HepG2 (cell line): Measurements from ENCODE around the gene DCUN1D3. TPM values are rescaled to one million over a fixed set of nuclear protein-coding genes. Genes with fewer than 3 reads are reported as not detected.

ENCODE experiments used
- ATAC-seq: fragments of 200-7000 bp; cut with Tn5 transposase; 3 replicates; pipeline ENCODE4 v1.9.1; 2020; ENCODE audit warnings: mild to moderate bottlenecking, moderate library complexity
- BruUV-seq: library from RNA; stranded (reverse); fragments of 400-500 nt; replicated peaks from 2 replicates; lab custom pipeline; 2021; lab: Mats Ljungman, UMichigan
- CTCF ChIA-PET: fragments of 300-600 bp; formaldehyde crosslinking; extraction: SDS; loops from one replicate; lab custom pipeline; 2021; ENCODE audit warnings: low total read pairs, inconsistent platforms, low intra/inter-chr PET ratio; lab: Yijun Ruan, JAX
- POLR2A ChIA-PET: fragments of 350-600 bp; sonication (Branson Sonifier 250); formaldehyde crosslinking; loops from one replicate; lab custom pipeline; 2020; ENCODE audit warnings: antibody characterized with exemption, inconsistent platforms; lab: Yijun Ruan, JAX
- DNase-seq: peaks from one replicate; pipeline ENCODE4 v3.0.0-alpha.2; 2015; ENCODE audit warnings: low spot score
- FAIRE-seq: peaks from 3 replicates; lab custom pipeline; 2011; peaks lifted over from hg19 to GRCh38; lab: Jason Lieb, UNC
- H2AFZ ChIP-seq: one replicate; pipeline ENCODE4 v1.6.1; 2011; ENCODE audit warnings: low read length, inconsistent platforms
- H3K27ac ChIP-seq: fragments of 300-600 bp; 3 replicates; pipeline ENCODE4 v1.8.0; 2011; ENCODE audit warnings: mixed run types, mild to moderate bottlenecking, mixed read lengths, low read length, inconsistent platforms; ENCODE audit not compliant: insufficient read depth; ENCODE audit errors: extremely low read length
- H3K27me3 ChIP-seq, 2 experiments: fragments of 200-600 bp in 1 of 2; 2 replicates in 1 of 2; 3 replicates in 1 of 2; pipeline versions ENCODE4 v1.6.0 to v1.8.0; 2011; ENCODE audit warnings: low read length in 2 of 2, mild to moderate bottlenecking in 2 of 2, moderate library complexity in 2 of 2, inconsistent platforms in 1 of 2; ENCODE audit not compliant: insufficient read depth in 2 of 2, control insufficient read depth in 1 of 2
- H3K36me3 ChIP-seq, 2 experiments: fragments of 200-600 bp in 1 of 2; replicated peaks in 1 of 2; 2 replicates in 1 of 2; 3 replicates in 1 of 2; pipeline versions ENCODE4 v1.5.1 to v1.8.0; 2011; ENCODE audit warnings: low read length in 2 of 2, inconsistent platforms in 1 of 2; ENCODE audit not compliant: insufficient read depth in 2 of 2, control insufficient read depth in 1 of 2
- H3K4me1 ChIP-seq: 2 replicates; pipeline ENCODE4 v1.5.1; 2012; ENCODE audit warnings: low read length, inconsistent platforms; ENCODE audit not compliant: insufficient read depth
- H3K4me2 ChIP-seq: 2 replicates; pipeline ENCODE4 v1.6.0; 2011; ENCODE audit warnings: low read depth, low read length, inconsistent platforms
- H3K4me3 ChIP-seq, 3 experiments: fragments of 200-600 bp in 1 of 3; sonication (generic), shearing (Covaris generic) in 1 of 3; replicated peaks in 1 of 3; 2 replicates each; pipeline ENCODE4 v1.5.1; 2011 to 2016; ENCODE audit warnings: low read length in 3 of 3, inconsistent platforms in 2 of 3, low read depth in 2 of 3, mild to moderate bottlenecking in 2 of 3, control low read depth in 1 of 3, mixed read lengths in 1 of 3; ENCODE audit not compliant: insufficient read depth in 1 of 3
- H3K79me2 ChIP-seq: one replicate; pipeline ENCODE4 v1.6.1; 2011; ENCODE audit warnings: low read length, inconsistent platforms; ENCODE audit not compliant: insufficient read depth
- H3K9ac ChIP-seq: 2 replicates; pipeline ENCODE4 v1.6.0; 2011; ENCODE audit warnings: mild to moderate bottlenecking, low read depth, low read length, inconsistent platforms; ENCODE audit not compliant: insufficient read depth
- H3K9me3 ChIP-seq: 2 replicates; pipeline ENCODE4 v1.5.1; 2012; ENCODE audit warnings: mild to moderate bottlenecking, low read length
- H4K20me1 ChIP-seq: 2 replicates; pipeline ENCODE4 v1.6.0; 2011; ENCODE audit warnings: inconsistent platforms, mild to moderate bottlenecking, low read length, moderate library complexity; ENCODE audit not compliant: insufficient read depth
- CBX5 ChIP-seq: sonication (generic); formaldehyde crosslinking; IDR thresholded peaks from 2 replicates; pipeline ENCODE4 v1.4.0; 2020; ENCODE audit warnings: missing genetic modification reagents, borderline replicate concordance
- NFAT5 ChIP-seq: sonication (generic); formaldehyde crosslinking; IDR thresholded peaks from 2 replicates; pipeline ENCODE4 v1.4.0; 2020; ENCODE audit warnings: missing genetic modification reagents
- NKX3-1 ChIP-seq: sonication (generic); formaldehyde crosslinking; IDR thresholded peaks from 2 replicates; pipeline ENCODE4 v1.5.0; 2020; ENCODE audit warnings: missing genetic modification reagents
- PCBP2 ChIP-seq: fragments of 200-400 bp; formaldehyde crosslinking; optimal IDR thresholded peaks from 2 replicates; pipeline ENCODE3; 2018; ENCODE audit warnings: low read length, low read depth; ENCODE audit not compliant: poor library complexity, severe bottlenecking
- POGK ChIP-seq: sonication (generic); formaldehyde crosslinking; conservative IDR thresholded peaks from 2 replicates; pipeline ENCODE4 v1.8.0; 2022; ENCODE audit warnings: mild to moderate bottlenecking, moderate library complexity, missing genetic modification reagents
- RNF2 ChIP-seq: fragments of 450-650 bp; conservative IDR thresholded peaks from 2 replicates; pipeline ENCODE4 v1.6.1; 2016; ENCODE audit warnings: low read depth
- SMAD3 ChIP-seq: sonication (generic); formaldehyde crosslinking; IDR thresholded peaks from 2 replicates; pipeline ENCODE4 v1.4.0; 2020; ENCODE audit warnings: missing genetic modification reagents
- SRSF9 ChIP-seq: fragments of 200-400 bp; formaldehyde crosslinking; IDR thresholded peaks from 2 replicates; pipeline ENCODE4 v1.6.1; 2018; ENCODE audit warnings: borderline replicate concordance, mild to moderate bottlenecking, low read depth, low read length; ENCODE audit not compliant: insufficient read depth, poor library complexity, severe bottlenecking
- TGIF2 ChIP-seq: IDR thresholded peaks from 2 replicates; pipeline ENCODE4 v1.6.1; 2016; ENCODE audit warnings: control low read depth, missing compliant biosample characterization
- ZBTB33 ChIP-seq: sonication (generic); formaldehyde crosslinking; IDR thresholded peaks from 2 replicates; pipeline ENCODE4 v1.4.0; 2020; ENCODE audit warnings: missing genetic modification reagents
- ZNF17 ChIP-seq: sonication (generic); formaldehyde crosslinking; IDR thresholded peaks from 2 replicates; pipeline ENCODE4 v1.5.0; 2020; ENCODE audit warnings: mild to moderate bottlenecking, missing genetic modification reagents
- ZNF326 ChIP-seq: sonication (generic); formaldehyde crosslinking; IDR thresholded peaks from 2 replicates; pipeline ENCODE4 v1.4.0; 2020; ENCODE audit warnings: missing genetic modification reagents, borderline replicate concordance
- ZNF460 ChIP-seq: sonication (generic); formaldehyde crosslinking; IDR thresholded peaks from 2 replicates; pipeline ENCODE4 v1.5.1; 2020; ENCODE audit warnings: missing genetic modification reagents, mild to moderate bottlenecking, borderline replicate concordance
- ZNF784 ChIP-seq: sonication (generic); formaldehyde crosslinking; IDR thresholded peaks from 2 replicates; pipeline ENCODE4 v1.5.1; 2020; ENCODE audit warnings: missing genetic modification reagents, mild to moderate bottlenecking, borderline replicate concordance
- ZSCAN29 ChIP-seq: sonication (generic); formaldehyde crosslinking; conservative IDR thresholded peaks from 2 replicates; pipeline ENCODE4 v1.4.0; 2020; ENCODE audit warnings: mild to moderate bottlenecking, missing genetic modification reagents
- WGBS: methylation state at CpG from one replicate; pipeline ENCODE4 v1.1.6; 2017; ENCODE audit warnings: low lambda C conversion rate; 5-methylcytosine and 5-hydroxymethylcytosine counted together
- in situ Hi-C: cut with HindIII; loops from 2 replicates; pipeline ENCODE4 v1.10.0; 2017; ENCODE audit warnings: low pct_unique_long_range_greater_than_20kb; ENCODE audit not compliant: extremely low pct_ligation_motif_present
- intact Hi-C: fragments of 100-400 bp; cut with micrococcal nuclease; formaldehyde crosslinking; loops from one replicate; pipeline ENCODE4 v1.10.0; 2022; ENCODE audit not compliant: unreplicated experiment
- polyA plus RNA-seq, 8 experiments: library from polyadenylated mRNA; depleted of rRNA in 3 of 8; stranded (reverse) in 7 of 8; unstranded in 1 of 8; fragments of >200 nt; fragmentation: Illumina TruSeq in 4 of 8; extraction: Trizol in 4 of 8; gene quantifications; 2 replicates each; pipeline versions ENCODE4 v1.2.1 to v1.2.3, GENCODE V29; 2011 to 2016; ENCODE audit warnings: low read depth in 4 of 8, missing spikeins in 1 of 8, mixed read lengths in 1 of 8; ENCODE audit not compliant: insufficient read depth in 1 of 8
- total RNA-seq, 5 experiments: library from RNA; depleted of rRNA; stranded (reverse); fragments of >200 nt; fragmentation: Illumina TruSeq; extraction: Trizol; gene quantifications; 2 replicates each; pipeline ENCODE4 v1.2.3, GENCODE V29; 2016; ENCODE audit warnings: low read depth in 1 of 5

Gene DCUN1D3
- total and polyA plus RNA-seq, 2 of the 13 experiments (the other 11 are each of a cell fraction or from before 2014, with no cell fraction given), result 5.0 to 19.3 TPM

- WGBS, result 93% methylated on average over 10 of the region's 10 CpGs
- intact Hi-C loops (no loop called here), in situ Hi-C loops (no loop called here)
- DNase-seq (no peak), FAIRE-seq (no peak), ATAC-seq (no peak; the same call in 2 of the 3 replicates)
- Histone ChIP-seq H3K36me3 (peaks cover 16 to 36% of the 10 kb centered on the region in 2 experiments), H3K4me1 (peaks cover 18% of the 10 kb centered on the region), H3K79me2 (no peaks in the 10 kb centered on the region), H3K9ac (no peak overlapping the region), H4K20me1 (no peaks in the 10 kb centered on the region), H3K9me3 (no peaks in the 10 kb centered on the region), H3K4me3 (no peak overlapping the region), H3K27me3 (no peaks in the 10 kb centered on the region), H3K27ac (no peak overlapping the region), H2AFZ (no peak overlapping the region), H3K4me2 (no peak overlapping the region)
- ChIA-PET CTCF (no interaction called here), POLR2A (interaction anchor here (0.6 kb wide), 1 partner anchor 16 kb away, joined by 3 read pairs; the partner anchor contains the start of genes DCUN1D3 and LYRM1)
- BruUV-seq, result no TSS peak
- TF ChIP-seq PCBP2 (no peak), SRSF9 (no peak), ZNF784 (no peak), NFAT5 (no peak), ZNF17 (CRISPR knock-in tag) (no peak), ZNF326 (CRISPR knock-in tag) (no peak), RNF2 (no peak), NKX3-1 (CRISPR knock-in tag) (no peak), ZSCAN29 (CRISPR knock-in tag) (peak; percentile 55; the same call in 1 of the 2 replicates), POGK (CRISPR knock-in tag) (no peak), CBX5 (CRISPR knock-in tag) (no peak), ZNF460 (CRISPR knock-in tag) (no peak), ZBTB33 (CRISPR knock-in tag) (peak; percentile 81), TGIF2 (CRISPR knock-in tag) (no peak), SMAD3 (no peak)
Observed at GRCh38 chr16:20916289-20916688, 16.1 kb upstream of the DCUN1D3 start.
